Activated CD4-positive, alpha-beta T cell treated with anti-CD3 and anti-CD28 coated beads, Interleukin-2, amount 50 U/mL, for 1 hour (primary cell): ENCODE measurements around the gene DECR2.
A peak's percentile ranks its signal among the peaks of the same experiment; 100 is the strongest.
"Not testable (repeated sequence)": the region's sequence is repeated elsewhere in the genome, so short reads cannot be mapped to it uniquely, and the experiment has no call there.

ENCODE experiments used
- DNase-seq: peaks from one replicate; pipeline ENCODE4 v3.0.0-alpha.2; 2020

Gene DECR2

GRCh38 chr16:401468-402348 lies at the start of gene DECR2:
TSS of gene DECR2 (plus strand) at chr16:401885. CDS start at chr16:401964, 79 bp downstream.
- peak; percentile 99 for DNase-seq

- peak; percentile 100 for DNase-seq
Observed at GRCh38 chr16:352547-353403, 48.9 kb upstream of the DECR2 start, which contains the start of gene AXIN1. TSS of gene AXIN1 (minus strand) at chr16:352723. CDS start at chr16:347025, 5,698 bp downstream.

- DNase-seq, result no peak
Observed at GRCh38 chr16:353404-354290, 48.0 kb upstream of the DECR2 start.

GRCh38 chr16:354291-354881 lies 47.3 kb upstream of the DECR2 start:
- DNase-seq, result no peak

GRCh38 chr16:354971-355461 lies 46.7 kb upstream of the DECR2 start:
- peak; percentile 47 for DNase-seq

- DNase-seq, result no peak
Observed at GRCh38 chr16:356741-357140, 44.9 kb upstream of the DECR2 start.

- DNase-seq, result no peak
Observed at GRCh38 chr16:359067-359763, 42.5 kb upstream of the DECR2 start.

GRCh38 chr16:359871-360697 lies 41.6 kb upstream of the DECR2 start:
- DNase-seq, result no peak

- no peak for DNase-seq
Observed at GRCh38 chr16:360698-361336, 40.9 kb upstream of the DECR2 start.

GRCh38 chr16:361341-361871 lies 40.3 kb upstream of the DECR2 start:
- no peak for DNase-seq

- peak; percentile 72 for DNase-seq
Observed at GRCh38 chr16:361872-362701, 39.6 kb upstream of the DECR2 start.

GRCh38 chr16:362702-362999 lies 39.0 kb upstream of the DECR2 start:
- DNase-seq, result not testable (repeated sequence)

- DNase-seq, result no peak
Observed at GRCh38 chr16:363110-363765, 38.4 kb upstream of the DECR2 start.

- DNase-seq, result no peak
Observed at GRCh38 chr16:363766-364490, 37.8 kb upstream of the DECR2 start.

GRCh38 chr16:364595-365491 lies 36.8 kb upstream of the DECR2 start:
- no peak for DNase-seq

- no peak for DNase-seq
Observed at GRCh38 chr16:366476-366875, 35.2 kb upstream of the DECR2 start.
